Pons (tissue), 1 donor: ENCODE results near the gene ARHGAP40.

Source experiments
- DNase-seq: peaks from one replicate; pipeline ENCODE4 v3.0.0-alpha.2; 2016; ENCODE audit warnings: low spot score

Gene ARHGAP40

DNA sequence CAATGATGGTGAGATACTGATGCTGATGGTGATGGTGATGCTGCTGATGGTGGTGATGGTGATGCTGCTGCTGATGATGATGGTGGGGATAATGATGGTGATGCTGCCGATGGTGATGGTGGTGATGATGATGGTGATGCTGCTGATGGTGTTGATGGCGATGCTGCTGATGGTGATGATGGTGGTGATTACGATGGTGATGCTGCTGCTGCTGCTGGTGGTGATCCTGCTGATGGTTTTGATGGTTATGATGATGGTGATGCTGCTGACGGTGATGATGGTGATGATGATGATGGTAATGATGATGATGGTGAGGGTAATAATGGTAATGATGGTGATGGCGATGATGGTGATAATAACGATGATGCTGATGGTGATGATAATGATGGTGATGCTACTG is 50.0 kb downstream of the ARHGAP40 start:
- DNase-seq = no peak

DNA sequence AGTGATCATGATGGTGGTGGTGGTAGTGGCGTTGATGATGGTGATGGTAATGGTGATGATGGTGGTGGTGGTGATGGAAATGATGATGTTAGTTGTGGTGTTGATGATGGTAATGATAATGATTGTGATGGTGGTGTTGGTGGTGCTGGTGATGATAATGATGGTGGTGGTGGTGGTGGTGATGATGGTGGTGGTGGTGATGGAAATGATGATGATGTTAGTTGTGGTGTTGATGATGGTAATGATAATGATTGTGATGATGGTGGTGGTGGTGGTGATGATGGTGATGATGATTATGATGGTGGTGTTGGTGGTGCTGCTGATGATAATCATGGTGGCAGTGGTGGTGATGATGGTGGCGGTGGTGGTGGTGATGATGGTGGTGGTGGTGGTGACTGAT is 51.4 kb downstream of the ARHGAP40 start:
- no peak for DNase-seq

GRCh38 chr20:38657390-38657789 is 55.8 kb downstream of the ARHGAP40 start:
- DNase-seq = no peak

- DNase-seq = peak; percentile 26
These were observed 57.4 kb downstream of the ARHGAP40 start for GRCh38 chr20:38658879-38659596.

GRCh38 chr20:38659597-38659880 is 57.9 kb downstream of the ARHGAP40 start:
- no peak for DNase-seq

GRCh38 chr20:38660429-38660828 is 58.8 kb downstream of the ARHGAP40 start:
- no peak for DNase-seq

DNA sequence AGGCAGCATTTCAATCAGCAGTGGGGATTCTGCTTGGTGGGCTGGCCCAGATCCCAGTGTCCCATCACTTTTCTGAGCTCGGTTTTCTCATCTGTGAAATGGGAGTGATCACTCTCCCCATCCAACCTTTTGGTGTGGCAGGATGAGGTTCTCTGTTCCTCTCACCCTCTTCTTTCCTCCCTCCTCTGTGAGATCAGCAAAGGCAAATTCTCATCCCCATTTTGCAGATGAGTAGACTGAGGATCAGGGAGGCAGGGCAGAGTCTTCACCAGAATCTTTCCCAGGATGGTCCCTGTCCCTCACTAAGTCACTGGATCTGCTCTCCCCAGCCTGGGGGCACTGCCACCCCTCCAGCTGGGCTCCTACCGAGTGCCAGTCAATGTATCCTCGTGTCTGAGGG is 62.1 kb downstream of the ARHGAP40 start:
- no peak for DNase-seq

- no peak for DNase-seq
These were observed 62.7 kb downstream of the ARHGAP40 start for GRCh38 chr20:38664284-38664683.

DNA sequence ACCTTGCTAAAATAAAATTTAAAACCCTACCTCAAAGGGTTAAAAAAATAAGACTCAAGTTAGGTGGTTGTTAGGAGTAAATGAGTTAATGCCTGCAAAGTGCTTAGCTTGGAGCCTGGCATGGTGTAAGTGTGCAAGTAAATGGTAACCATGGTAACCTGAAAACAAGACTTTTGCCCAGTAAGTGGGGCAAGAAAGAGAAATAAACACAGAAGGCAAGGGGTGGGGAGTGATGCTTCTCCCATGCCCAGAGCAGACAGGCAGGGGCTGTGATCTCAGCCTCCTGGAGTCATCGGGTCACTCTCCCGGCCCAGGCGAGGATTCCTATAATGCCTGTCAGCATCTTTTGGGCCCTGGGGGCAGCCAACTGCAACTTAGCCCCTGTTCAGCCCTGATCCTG is 63.5 kb downstream of the ARHGAP40 start:
- DNase-seq = no peak

GRCh38 chr20:38665506-38666285 is 64.1 kb downstream of the ARHGAP40 start:
- no peak for DNase-seq

DNA sequence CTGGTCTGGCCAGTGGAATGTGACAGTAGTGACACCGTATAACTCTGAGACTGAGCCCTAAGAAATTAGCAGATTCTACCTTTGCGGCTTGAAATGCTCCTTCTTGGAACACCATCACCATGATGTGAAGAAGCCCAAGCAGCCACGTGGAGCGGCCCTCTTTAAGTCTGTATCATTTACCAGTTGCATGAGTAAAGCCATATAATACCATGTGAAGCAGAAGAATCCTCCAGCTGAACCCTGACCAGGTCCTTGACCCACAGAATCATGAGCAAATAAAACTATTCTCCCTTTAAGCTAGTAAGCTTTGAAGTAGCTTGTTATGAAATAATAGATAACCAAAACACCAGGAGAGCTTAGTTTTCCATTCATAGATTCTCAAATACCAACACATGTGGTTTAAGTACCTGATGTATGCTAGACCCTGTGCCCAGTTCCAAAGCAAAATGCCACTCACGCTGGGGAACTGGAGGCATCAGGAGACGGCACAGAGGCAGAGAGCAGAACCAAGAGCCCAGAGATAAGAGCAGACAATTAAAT is 65.9 kb downstream of the ARHGAP40 start:
- no peak for DNase-seq

GRCh38 chr20:38669688-38670087 is 68.1 kb downstream of the ARHGAP40 start:
- no peak for DNase-seq

DNA sequence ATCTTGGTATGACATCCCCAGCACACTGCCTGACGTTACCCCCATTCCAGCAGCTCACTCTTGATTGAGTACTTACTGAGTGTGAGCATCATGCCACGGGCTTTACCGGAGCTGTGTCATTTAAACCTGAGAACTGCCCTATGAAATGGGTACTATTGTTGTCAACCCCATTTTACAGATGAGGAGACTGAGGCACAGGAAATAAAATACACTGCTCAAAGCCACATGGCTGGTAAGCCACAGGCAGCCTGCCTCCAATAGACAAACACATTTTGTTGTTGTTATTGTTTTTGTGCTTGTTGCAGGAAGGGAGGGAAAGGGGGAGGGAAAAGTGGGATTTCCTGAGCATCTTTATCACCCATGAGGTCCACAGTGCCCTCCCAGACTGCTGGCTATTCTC is 69.2 kb downstream of the ARHGAP40 start:
- DNase-seq = no peak

- DNase-seq = no peak
These were observed 69.6 kb downstream of the ARHGAP40 start for GRCh38 chr20:38671186-38671585.

- DNase-seq = no peak
These were observed 70.2 kb downstream of the ARHGAP40 start for GRCh38 chr20:38671701-38672292.

GRCh38 chr20:38672504-38672903 is 70.9 kb downstream of the ARHGAP40 start:
- no peak for DNase-seq

DNA sequence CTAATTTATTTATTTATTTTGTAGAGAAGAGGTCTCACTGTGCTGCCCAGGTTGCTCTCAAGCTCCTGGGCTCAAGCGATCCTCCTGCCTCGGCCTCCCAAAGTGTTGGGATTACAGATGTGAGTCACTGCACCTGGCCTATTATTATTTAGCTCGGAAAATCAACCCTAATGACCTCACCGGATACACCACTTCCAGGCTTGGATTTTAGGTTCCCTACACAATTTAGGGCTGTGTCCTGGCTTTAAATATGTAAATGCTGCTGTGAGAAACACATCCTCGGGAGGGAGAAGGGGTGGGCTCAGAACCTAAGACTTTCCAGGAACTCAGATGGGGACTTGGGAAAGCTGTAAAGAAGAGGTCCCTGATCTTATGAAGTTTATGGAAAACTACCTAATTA is 71.7 kb downstream of the ARHGAP40 start:
- DNase-seq = no peak

DNA sequence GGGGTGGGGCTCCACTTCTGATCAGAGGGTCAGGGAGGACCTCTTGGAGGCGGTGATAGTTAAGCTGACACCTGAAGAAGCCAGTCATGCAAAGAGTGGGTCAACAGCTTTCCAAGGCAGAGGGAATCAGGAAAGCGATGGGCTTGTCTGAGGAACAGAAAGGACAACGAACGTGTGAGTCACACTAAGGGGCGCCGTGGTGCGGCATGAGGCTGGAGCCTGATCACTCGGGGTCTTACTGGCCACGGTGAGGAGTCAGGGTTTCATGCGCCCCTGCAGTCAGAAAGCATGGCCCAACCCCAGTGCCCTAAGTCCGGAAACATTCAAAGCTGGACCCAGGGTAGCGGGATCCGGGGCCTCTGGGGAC is 72.1 kb downstream of the ARHGAP40 start:
- no peak for DNase-seq

GRCh38 chr20:38674092-38674764 is 72.6 kb downstream of the ARHGAP40 start:
- DNase-seq = peak; percentile 56

- DNase-seq = no peak
These were observed 73.1 kb downstream of the ARHGAP40 start for GRCh38 chr20:38674765-38675133.

- DNase-seq = no peak
These were observed 75.0 kb downstream of the ARHGAP40 start for GRCh38 chr20:38676576-38676975.

GRCh38 chr20:38680500-38681306 is 79.1 kb downstream of the ARHGAP40 start:
- peak; percentile 12 for DNase-seq
